Measurements from ENCODE around the gene E2F4. TPM values are rescaled to one million over a fixed set of nuclear protein-coding genes. Genes with fewer than 3 reads are reported as not detected.

The E2F4 gene
- total and polyA plus RNA-seq, 8 donors = 32.8 to 304 (median 42.1) TPM

DNA sequence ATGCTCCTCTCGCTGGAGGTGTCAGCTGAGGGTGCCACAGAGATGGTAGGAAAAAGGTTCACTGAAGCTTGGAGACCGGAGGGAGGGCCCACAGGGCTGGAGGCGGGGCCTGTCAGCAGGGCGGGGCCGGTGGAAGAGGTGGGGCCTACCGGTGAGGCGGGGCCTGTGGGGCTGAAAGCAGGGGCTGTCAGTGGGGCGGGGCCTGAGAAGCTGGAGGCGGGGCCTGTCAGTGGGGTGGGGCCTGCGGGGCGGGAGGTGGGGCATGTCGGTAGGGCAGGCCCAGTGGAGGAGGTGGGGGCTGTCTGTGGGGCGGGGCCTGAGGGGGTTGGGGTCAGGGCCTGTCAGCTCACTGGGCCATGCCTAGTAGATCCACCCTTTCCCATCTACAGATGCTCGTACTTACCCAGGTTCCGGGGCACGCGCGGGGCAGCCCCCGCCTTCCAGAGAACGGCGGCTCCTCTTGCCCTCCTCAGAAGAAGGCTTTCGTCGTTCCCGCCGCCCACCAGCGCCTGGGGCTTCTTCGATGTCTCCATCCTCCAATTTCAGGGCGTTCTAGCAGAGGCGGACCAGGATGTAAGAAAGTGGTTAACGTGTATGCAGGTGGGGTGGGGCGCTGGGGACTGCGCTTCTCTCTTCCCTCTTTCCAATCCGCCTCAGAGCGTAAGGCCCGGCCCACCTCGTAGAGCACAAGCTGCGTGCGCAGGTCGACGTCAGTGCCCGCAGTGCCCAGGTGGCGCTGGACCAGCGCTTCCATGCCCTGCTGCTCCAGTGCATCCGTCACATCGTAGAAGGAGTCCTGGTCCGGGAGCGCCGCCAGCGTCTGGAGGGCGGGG is 44.8 kb downstream of the E2F4 start:
- H3K36me3 ChIP-seq = peaks cover 51 to 80% (median 78%) of the 10 kb centered on the region in 4 donors
- H3K27ac ChIP-seq = peak overlapping the region in 1 of 5 donors; percentile 19
- 78 to 86% (median 83%) methylated on average over 44 to 50 of the region's 50 CpGs for WGBS, 5 donors
- intact Hi-C loops (cut with DNase I; ENCODE audit: low total_unique reads) = no loop called here
- H3K27me3 ChIP-seq = no peaks in the 10 kb centered on the region
- H3K4me1 ChIP-seq = peaks cover 16 to 29% (median 19%) of the 10 kb centered on the region in 4 donors
- peak in 1 of 2 donors; percentile 49 for DNase-seq
- TF ChIP-seq, protein P1, sequence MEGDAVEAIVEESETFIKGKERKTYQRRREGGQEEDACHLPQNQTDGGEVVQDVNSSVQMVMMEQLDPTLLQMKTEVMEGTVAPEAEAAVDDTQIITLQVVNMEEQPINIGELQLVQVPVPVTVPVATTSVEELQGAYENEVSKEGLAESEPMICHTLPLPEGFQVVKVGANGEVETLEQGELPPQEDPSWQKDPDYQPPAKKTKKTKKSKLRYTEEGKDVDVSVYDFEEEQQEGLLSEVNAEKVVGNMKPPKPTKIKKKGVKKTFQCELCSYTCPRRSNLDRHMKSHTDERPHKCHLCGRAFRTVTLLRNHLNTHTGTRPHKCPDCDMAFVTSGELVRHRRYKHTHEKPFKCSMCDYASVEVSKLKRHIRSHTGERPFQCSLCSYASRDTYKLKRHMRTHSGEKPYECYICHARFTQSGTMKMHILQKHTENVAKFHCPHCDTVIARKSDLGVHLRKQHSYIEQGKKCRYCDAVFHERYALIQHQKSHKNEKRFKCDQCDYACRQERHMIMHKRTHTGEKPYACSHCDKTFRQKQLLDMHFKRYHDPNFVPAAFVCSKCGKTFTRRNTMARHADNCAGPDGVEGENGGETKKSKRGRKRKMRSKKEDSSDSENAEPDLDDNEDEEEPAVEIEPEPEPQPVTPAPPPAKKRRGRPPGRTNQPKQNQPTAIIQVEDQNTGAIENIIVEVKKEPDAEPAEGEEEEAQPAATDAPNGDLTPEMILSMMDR (IDR thresholded peaks at IDR 0.05) = no peak
- TF ChIP-seq POLR2AphosphoS5 (IDR thresholded peaks at IDR 0.05) (no peak), POLR2A (IDR thresholded peaks at IDR 0.05) (no peak), EP300 (IDR thresholded peaks at IDR 0.05) (no peak)
- H3K9me3 ChIP-seq = no peaks in the 10 kb centered on the region
- no peak overlapping the region for H3K4me3 ChIP-seq

DNA sequence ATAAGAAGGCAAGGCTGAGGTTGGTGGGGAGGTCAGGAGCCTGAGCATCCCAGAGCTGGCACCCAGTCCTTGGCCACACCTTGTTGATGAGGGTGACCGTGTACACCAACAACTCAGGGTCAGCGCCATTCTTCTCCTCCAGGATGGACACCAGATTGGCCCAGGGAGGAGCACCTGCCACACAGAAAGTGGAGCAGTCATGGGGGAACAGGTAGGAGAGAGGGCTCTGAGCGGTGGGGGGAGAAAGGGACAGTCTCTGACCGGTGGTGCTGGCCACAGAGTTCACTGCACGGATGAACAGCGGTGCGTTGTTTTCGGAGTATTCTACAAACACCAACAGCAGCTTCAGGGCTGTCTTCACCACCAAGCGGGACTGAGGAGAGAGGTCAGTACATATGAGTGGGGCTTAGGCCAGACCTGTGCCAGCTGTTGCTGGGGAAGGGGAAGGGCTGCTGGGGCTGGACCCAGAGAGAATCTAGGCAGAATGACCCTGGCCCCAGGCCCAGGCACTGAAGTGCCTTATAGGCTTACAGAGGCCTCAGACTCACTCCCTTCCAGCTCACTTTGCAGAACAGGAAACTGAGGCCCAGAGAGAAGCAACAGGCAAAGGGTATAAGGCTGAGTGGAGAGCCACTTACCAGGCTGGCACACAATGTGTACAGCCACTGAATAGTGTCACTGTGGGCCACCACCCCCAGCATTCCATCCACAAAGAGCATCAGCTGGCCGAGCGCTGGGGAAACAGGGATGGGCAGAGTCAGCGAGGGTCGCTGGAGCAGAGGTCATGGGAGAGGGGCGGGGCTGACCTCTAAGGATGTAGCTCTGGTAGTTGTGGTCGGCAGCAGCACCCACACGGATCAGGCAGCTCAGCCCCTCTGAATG is 45.7 kb downstream of the E2F4 start:
- DNase-seq = no peak
- Histone ChIP-seq H3K9me3 (no peaks in the 10 kb centered on the region), H3K27me3 (no peaks in the 10 kb centered on the region), H3K4me1 (peaks cover 20 to 38% (median 27%) of the 10 kb centered on the region in 4 donors), H3K36me3 (peaks cover 51 to 72% (median 70%) of the 10 kb centered on the region in 4 donors), H3K27ac (no peak overlapping the region), H3K4me3 (no peak overlapping the region)
- 77 to 89% (median 79%) methylated on average over 16 of the region's 16 CpGs for whole genome bisulfite sequencing, 5 donors
- intact Hi-C loops (cut with DNase I; ENCODE audit: low total_unique reads) = no loop called here
- TF ChIP-seq POLR2AphosphoS5 (IDR thresholded peaks at IDR 0.05) (no peak), EP300 (IDR thresholded peaks at IDR 0.05) (no peak), POLR2A (IDR thresholded peaks at IDR 0.05) (no peak)
- TF ChIP-seq, protein P1 (IDR thresholded peaks at IDR 0.05) = no peak

GRCh38 chr16:67238278-67238575 is 46.3 kb downstream of the E2F4 start:
- 93 to 97% (median 94%) methylated on average over 3 of the region's 3 CpGs for WGBS, 5 donors
- intact Hi-C loops (cut with DNase I; ENCODE audit: low total_unique reads) = no loop called here
- Histone ChIP-seq H3K4me1 (peaks cover 20 to 43% (median 30%) of the 10 kb centered on the region in 4 donors), H3K4me3 (no peak overlapping the region), H3K27ac (no peak overlapping the region), H3K36me3 (peaks cover 50 to 66% (median 64%) of the 10 kb centered on the region in 4 donors), H3K9me3 (no peaks in the 10 kb centered on the region), H3K27me3 (no peaks in the 10 kb centered on the region)
- TF ChIP-seq POLR2A (IDR thresholded peaks at IDR 0.05) (no peak), POLR2AphosphoS5 (IDR thresholded peaks at IDR 0.05) (no peak), EP300 (IDR thresholded peaks at IDR 0.05) (no peak)
- TF ChIP-seq, protein P1 (IDR thresholded peaks at IDR 0.05) = no peak
- no peak for DNase-seq

DNA sequence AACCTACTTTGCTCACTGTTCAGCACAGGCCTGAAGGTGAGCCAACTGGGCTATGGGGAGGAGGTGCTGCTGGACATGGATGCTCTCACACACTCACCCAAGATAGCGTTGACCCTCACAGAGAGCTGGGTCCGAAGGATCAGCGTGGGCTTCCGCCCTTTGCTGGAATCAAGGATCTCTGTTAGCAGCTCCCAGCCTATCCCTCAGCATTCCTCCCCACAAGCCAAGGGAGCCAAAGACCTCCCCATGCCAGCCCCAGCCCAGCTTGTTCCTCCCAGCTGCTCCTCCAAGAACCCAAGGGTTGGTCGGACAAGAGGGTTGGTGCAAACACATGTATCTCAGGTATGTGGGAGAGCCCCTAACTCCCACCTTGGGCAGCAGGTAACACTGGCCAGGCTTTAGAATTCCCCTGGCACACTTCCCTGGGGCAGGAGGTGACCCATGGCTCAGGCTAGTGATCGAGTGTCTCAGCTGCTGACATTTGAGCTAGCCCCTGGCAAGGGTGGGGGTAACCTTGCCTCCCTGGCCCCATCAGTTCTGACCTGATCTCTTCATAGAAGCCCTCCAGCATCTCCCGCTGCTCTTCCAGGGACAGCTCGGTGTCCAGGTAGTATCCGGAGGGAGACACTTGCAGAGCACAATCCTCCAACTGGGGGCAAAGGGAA is 47.0 kb downstream of the E2F4 start:
- no peak for DNase-seq
- WGBS, 5 donors = 78 to 94% (median 89%) methylated on average over 8 to 9 of the region's 9 CpGs
- H3K9me3 ChIP-seq = no peaks in the 10 kb centered on the region
- TF ChIP-seq POLR2A (IDR thresholded peaks at IDR 0.05) (no peak), POLR2AphosphoS5 (IDR thresholded peaks at IDR 0.05) (no peak)
- TF ChIP-seq, protein P1 (IDR thresholded peaks at IDR 0.05) = no peak
- H3K27me3 ChIP-seq = no peaks in the 10 kb centered on the region
- H3K4me1 ChIP-seq = peaks cover 26 to 50% (median 31%) of the 10 kb centered on the region in 4 donors
- H3K27ac ChIP-seq = no peak overlapping the region
- H3K36me3 ChIP-seq = peaks cover 46 to 59% (median 57%) of the 10 kb centered on the region in 4 donors
- H3K4me3 ChIP-seq = no peak overlapping the region
- intact Hi-C loops (cut with DNase I; ENCODE audit: low total_unique reads) = no loop called here

Measured in stomach (tissue), 9 donors.